ENCODE data around the gene MYO1F. TPM values are rescaled to one million over a fixed set of nuclear protein-coding genes. Genes with fewer than 3 reads are reported as not detected.

Gene MYO1F
- polyA plus RNA-seq, 3 donors, result 121 to 707 (median 197) TPM

DNA sequence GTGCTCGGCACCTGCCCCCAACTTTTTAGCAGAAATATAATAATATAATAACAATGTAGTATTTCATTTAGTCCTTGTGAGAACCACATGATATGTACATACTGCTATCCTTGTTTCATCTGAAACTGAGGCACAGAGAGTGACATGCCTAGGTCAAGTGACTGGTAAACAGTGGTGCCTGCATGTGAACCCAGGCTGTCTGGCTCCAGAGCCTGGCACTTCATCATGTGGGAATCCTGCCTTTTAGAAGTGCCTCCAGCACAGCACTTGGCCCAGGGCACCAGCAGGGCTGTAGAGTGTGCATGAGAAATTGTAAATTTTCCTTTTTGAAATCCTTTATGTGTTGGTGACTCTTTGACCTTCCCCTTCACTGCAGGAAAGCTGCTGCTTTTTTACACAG lies 102.2 kb downstream of the MYO1F start:
- Histone ChIP-seq H3K4me2 (replicated peaks; ENCODE audit: extremely low read depth, low read length, poor library complexity, severe bottlenecking) (no peak overlapping the region), H3K36me3 (replicated peaks in 1 of 2; ENCODE audit: control insufficient read depth in 1 of 2, insufficient read depth in 2 of 2, low read length in 2 of 2) (peaks cover 68 to 92% of the 10 kb centered on the region in 2 donors), H3K4me1 (ENCODE audit: control insufficient read depth in 1 of 2, insufficient read depth in 2 of 2, low read length in 2 of 2) (peaks cover 24 to 31% of the 10 kb centered on the region in 2 donors), H3K27me3 (ENCODE audit: control insufficient read depth in 2 of 2, insufficient read depth in 2 of 2, low read length in 2 of 2) (no peaks in the 10 kb centered on the region), H3K27ac (ENCODE audit: low read depth in 1 of 2, low read length in 2 of 2) (no peak overlapping the region), H2AFZ (ENCODE audit: insufficient read depth, low read depth, low read length, poor library complexity, severe bottlenecking) (no peak overlapping the region), H3K9me3 (replicated peaks in 1 of 2; ENCODE audit: control insufficient read depth in 1 of 2, insufficient read depth in 1 of 2, low read length in 2 of 2) (no peaks in the 10 kb centered on the region), H3K79me2 (ENCODE audit: insufficient read depth, low read length) (peaks cover 85% of the 10 kb centered on the region), H4K20me1 (ENCODE audit: insufficient read depth, low read length) (peaks cover 92% of the 10 kb centered on the region), H3K9ac (ENCODE audit: insufficient read depth, low read length, poor library complexity, severe bottlenecking) (no peak overlapping the region), H3K4me3 (replicated peaks in 1 of 3; ENCODE audit: low read depth in 2 of 3, low read length in 3 of 3) (no peak overlapping the region)
- Mint-ChIP-seq H3K36me3 (peaks cover 76 to 92% of the 10 kb centered on the region in 2 donors), H3K27ac (peak overlapping the region in 2 of 7 donors; percentile 60), H3K9me3 (peaks cover 0 to 2% (median 0%) of the 10 kb centered on the region in 7 donors), H3K4me1 (peaks cover 32% of the 10 kb centered on the region), H3K27me3 (ENCODE audit: low read depth in 3 of 3) (peaks cover 0 to 2% (median 0%) of the 10 kb centered on the region in 3 donors), H3K4me3 (no peak overlapping the region)
- DNase-seq, result no peak
- no CpG with 5 or more reads among the region's 1 CpG for WGBS (ENCODE audit: insufficient coverage)
- TF ChIP-seq, protein P1, sequence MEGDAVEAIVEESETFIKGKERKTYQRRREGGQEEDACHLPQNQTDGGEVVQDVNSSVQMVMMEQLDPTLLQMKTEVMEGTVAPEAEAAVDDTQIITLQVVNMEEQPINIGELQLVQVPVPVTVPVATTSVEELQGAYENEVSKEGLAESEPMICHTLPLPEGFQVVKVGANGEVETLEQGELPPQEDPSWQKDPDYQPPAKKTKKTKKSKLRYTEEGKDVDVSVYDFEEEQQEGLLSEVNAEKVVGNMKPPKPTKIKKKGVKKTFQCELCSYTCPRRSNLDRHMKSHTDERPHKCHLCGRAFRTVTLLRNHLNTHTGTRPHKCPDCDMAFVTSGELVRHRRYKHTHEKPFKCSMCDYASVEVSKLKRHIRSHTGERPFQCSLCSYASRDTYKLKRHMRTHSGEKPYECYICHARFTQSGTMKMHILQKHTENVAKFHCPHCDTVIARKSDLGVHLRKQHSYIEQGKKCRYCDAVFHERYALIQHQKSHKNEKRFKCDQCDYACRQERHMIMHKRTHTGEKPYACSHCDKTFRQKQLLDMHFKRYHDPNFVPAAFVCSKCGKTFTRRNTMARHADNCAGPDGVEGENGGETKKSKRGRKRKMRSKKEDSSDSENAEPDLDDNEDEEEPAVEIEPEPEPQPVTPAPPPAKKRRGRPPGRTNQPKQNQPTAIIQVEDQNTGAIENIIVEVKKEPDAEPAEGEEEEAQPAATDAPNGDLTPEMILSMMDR (IDR thresholded peaks at IDR 0.05), result no peak
- intact Hi-C loops (cut with micrococcal nuclease), result no loop called here

DNA sequence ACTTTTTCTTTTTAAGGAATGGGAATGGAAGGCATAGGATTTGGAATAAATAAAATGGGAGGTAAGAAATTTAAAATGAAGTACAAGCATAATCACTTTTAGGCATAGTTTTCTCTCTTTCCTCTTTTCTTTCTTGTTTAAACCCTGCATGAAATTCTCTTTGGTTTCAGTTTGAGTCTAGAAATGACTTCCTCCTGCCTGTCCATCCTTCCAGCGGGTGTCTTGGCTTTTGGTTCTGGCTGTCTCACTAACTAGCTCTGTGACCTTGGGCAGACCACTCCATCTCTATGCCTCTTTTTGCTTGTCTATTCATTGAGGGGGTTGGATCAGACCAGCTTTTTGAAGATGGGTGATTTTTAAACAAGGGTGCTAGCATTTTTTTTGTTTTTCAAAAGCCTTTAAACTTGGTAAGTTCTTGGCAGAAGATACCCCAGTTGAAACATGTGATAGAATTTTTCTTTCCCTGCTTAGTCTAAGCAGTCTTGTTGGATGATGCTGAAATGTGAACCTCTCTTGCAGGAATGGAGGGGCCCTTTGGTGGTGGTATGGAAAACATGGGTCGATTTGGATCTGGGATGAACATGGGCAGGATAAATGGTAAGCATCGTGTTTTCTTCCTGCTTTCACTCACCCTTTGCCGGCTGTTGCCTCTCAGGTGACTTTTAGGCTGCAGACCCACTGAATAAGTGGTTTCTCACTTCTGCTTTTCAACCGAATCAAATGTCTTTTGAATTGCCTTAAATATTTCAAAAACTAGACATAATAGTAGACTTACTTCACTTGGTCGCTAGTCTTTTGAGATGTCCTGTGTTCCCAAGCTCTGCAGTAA lies 103.4 kb downstream of the MYO1F start:
- Mint-ChIP-seq H3K9me3 (peaks cover 0 to 2% (median 0%) of the 10 kb centered on the region in 7 donors), H3K27me3 (ENCODE audit: low read depth in 3 of 3) (peaks cover 0 to 2% (median 0%) of the 10 kb centered on the region in 3 donors), H3K4me3 (peak overlapping the region; percentile 17 to 57), H3K36me3 (peaks cover 83 to 97% of the 10 kb centered on the region in 2 donors), H3K27ac (peak overlapping the region; percentile 85 to 92 (median 89)), H3K4me1 (peaks cover 32% of the 10 kb centered on the region)
- intact Hi-C loops (cut with micrococcal nuclease), result loop anchor here (5.0 kb wide), 1 partner anchor 33 kb away; no protein-coding TSS in a partner anchor
- no peaks in the 10 kb centered on the region for H3K27me3 ChIP-seq (ENCODE audit: control insufficient read depth in 2 of 2, insufficient read depth in 2 of 2, low read length in 2 of 2)
- peak; percentile 22 to 41 (median 27) for DNase-seq
- H4K20me1 ChIP-seq (ENCODE audit: insufficient read depth, low read length), result peaks cover 93% of the 10 kb centered on the region
- H3K36me3 ChIP-seq (replicated peaks in 1 of 2; ENCODE audit: control insufficient read depth in 1 of 2, insufficient read depth in 2 of 2, low read length in 2 of 2), result peaks cover 74 to 96% of the 10 kb centered on the region in 2 donors
- peaks cover 24 to 31% of the 10 kb centered on the region in 2 donors for H3K4me1 ChIP-seq (ENCODE audit: control insufficient read depth in 1 of 2, insufficient read depth in 2 of 2, low read length in 2 of 2)
- no peak overlapping the region for H3K9ac ChIP-seq (ENCODE audit: insufficient read depth, low read length, poor library complexity, severe bottlenecking)
- H2AFZ ChIP-seq (ENCODE audit: insufficient read depth, low read depth, low read length, poor library complexity, severe bottlenecking), result no peak overlapping the region
- H3K4me2 ChIP-seq (replicated peaks; ENCODE audit: extremely low read depth, low read length, poor library complexity, severe bottlenecking), result peak overlapping the region; percentile 22
- H3K27ac ChIP-seq (ENCODE audit: low read depth in 1 of 2, low read length in 2 of 2), result peak overlapping the region in 1 of 2 donors; percentile 68
- no peak overlapping the region for H3K4me3 ChIP-seq (replicated peaks in 1 of 3; ENCODE audit: low read depth in 2 of 3, low read length in 3 of 3)
- 4% methylated on average over 4 of the region's 6 CpGs for WGBS (ENCODE audit: insufficient coverage)
- H3K9me3 ChIP-seq (replicated peaks in 1 of 2; ENCODE audit: control insufficient read depth in 1 of 2, insufficient read depth in 1 of 2, low read length in 2 of 2), result no peaks in the 10 kb centered on the region
- peaks cover 85% of the 10 kb centered on the region for H3K79me2 ChIP-seq (ENCODE audit: insufficient read depth, low read length)
- TF ChIP-seq, protein P1 (IDR thresholded peaks at IDR 0.05), result no peak

Other genes starting within 250 kb of the MYO1F start
- gene KANK3, start 234.2 kb downstream of the MYO1F start, polyA plus RNA-seq, result under 1 TPM in 1 of 3 donors, not detected in 2; 0.15 TPM
- not detected for gene ANGPTL4, start 213.3 kb downstream of the MYO1F start, polyA plus RNA-seq
- gene RAB11B, start 187.1 kb downstream of the MYO1F start, polyA plus RNA-seq, result 100 to 1,000 TPM in 1 of 3 donors, 10 to 100 TPM in 2; 36.5 to 128 (median 45.4) TPM
- gene MARCHF2, start 164.1 kb downstream of the MYO1F start, polyA plus RNA-seq, result 100 to 1,000 TPM in 1 of 3 donors, 10 to 100 TPM in 2; 47.8 to 117 (median 90.8) TPM
- 100 to 1,000 TPM in 2 of 3 donors, 10 to 100 TPM in 1; 77.0 to 121 (median 116) TPM for gene HNRNPM, start 132.5 kb downstream of the MYO1F start, polyA plus RNA-seq
- 100 to 1,000 TPM in 1 of 3 donors, 10 to 100 TPM in 2; 43.3 to 264 (median 69.0) TPM for gene PRAM1, start 74.8 kb downstream of the MYO1F start, polyA plus RNA-seq
- gene ZNF414, start 63.3 kb downstream of the MYO1F start, polyA plus RNA-seq, result 10 to 100 TPM in 1 of 3 donors, 1 to 10 TPM in 2; 4.1 to 21.1 (median 4.7) TPM
- gene ADAMTS10, start 33.3 kb upstream of the MYO1F start, polyA plus RNA-seq, result 1 to 10 TPM in 1 of 3 donors, not detected in 2; 2.3 TPM
- gene NFILZ, start 53.2 kb upstream of the MYO1F start, polyA plus RNA-seq, result not detected
- gene ACTL9, start 121.4 kb upstream of the MYO1F start, polyA plus RNA-seq, result not detected
- not detected for gene OR2Z1, start 144.2 kb upstream of the MYO1F start, polyA plus RNA-seq

Data from CD14-positive monocyte (primary cell).